K562 (cell line): Measurements from ENCODE around the gene EVL.

Experiments used
- CREBBP ChIP-seq: IDR thresholded peaks from one replicate; pipeline ENCODE4 v1.6.1; 2012; ENCODE audit warnings: low read depth, mild to moderate bottlenecking, control low read depth, inconsistent platforms, low read length
- ELK1 ChIP-seq: sonication (generic); formaldehyde crosslinking; IDR thresholded peaks from 2 replicates; pipeline ENCODE4 v1.8.1; 2022; ENCODE audit warnings: missing genetic modification reagents
- ESRRA ChIP-seq: fragments of 450-650 bp; IDR thresholded peaks from 2 replicates; pipeline ENCODE4 v1.6.1; 2014; ENCODE audit warnings: low read depth, mild to moderate bottlenecking, moderate library complexity, borderline replicate concordance
- GABPA ChIP-seq: fragments of 200-800 bp; sonication (Bioruptor generic); conservative IDR thresholded peaks from 2 replicates; pipeline ENCODE4 v1.6.1; 2016; ENCODE audit warnings: low read depth, missing genetic modification characterization, missing compliant biosample characterization
- MAFK ChIP-seq: IDR thresholded peaks from 2 replicates; pipeline ENCODE4 v1.6.1; 2011; ENCODE audit warnings: low read length, improper control_type of control experiment
- POLR2A ChIP-seq: fragments of 450-650 bp; conservative IDR thresholded peaks from 2 replicates; pipeline ENCODE4 v1.6.1; 2016
- TARDBP ChIP-seq: fragments of 450-650 bp; IDR thresholded peaks from 2 replicates; pipeline ENCODE4 v1.6.1; 2016
- TCF7L2 ChIP-seq: fragments of 150-350 bp; IDR thresholded peaks from 2 replicates; pipeline ENCODE4 v1.6.1; 2016; ENCODE audit warnings: low read depth, mild to moderate bottlenecking, low read length, moderate library complexity
- TSHZ1 ChIP-seq: fragments of 250-450 bp; sonication (Bioruptor Pico); IDR thresholded peaks from 2 replicates; pipeline ENCODE4 v1.4.0; 2020; ENCODE audit warnings: mild to moderate bottlenecking, moderate library complexity
- ZNF79 ChIP-seq: fragments of 250-450 bp; sonication (Bioruptor Pico); IDR thresholded peaks from 2 replicates; pipeline ENCODE4 v1.4.0; 2020; ENCODE audit warnings: low read depth, mild to moderate bottlenecking, moderate library complexity

DNA sequence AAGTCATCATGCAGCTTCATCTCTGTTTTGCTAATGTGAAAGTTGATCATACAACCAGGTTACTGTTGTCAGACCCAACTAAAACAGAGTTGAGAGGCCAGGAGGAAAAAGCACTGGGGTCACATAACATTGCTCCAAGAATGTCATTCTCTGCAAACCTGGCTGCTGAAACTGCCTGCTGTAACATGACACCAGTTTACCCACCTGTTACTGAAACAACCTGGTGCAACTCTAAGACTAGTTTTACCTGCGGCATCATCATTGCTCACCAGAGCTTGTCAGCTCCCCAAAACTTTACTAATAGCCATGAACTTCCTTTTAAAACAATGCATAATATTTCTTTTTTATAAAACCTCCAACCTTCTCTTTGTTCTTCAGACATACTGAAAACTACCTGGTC, 124.9 kb downstream of the EVL start:
- TF ChIP-seq POLR2A, result no peak
- no peak for TF ChIP-seq ZNF79 (CRISPR knock-in tag)
- no peak for TF ChIP-seq TCF7L2
- no peak for TF ChIP-seq MAFK
- no peak for TF ChIP-seq CREBBP
- TF ChIP-seq TARDBP, result no peak
- TF ChIP-seq GABPA, result no peak
- no peak for TF ChIP-seq ELK1 (CRISPR knock-in tag)
- TF ChIP-seq TSHZ1 (CRISPR knock-in tag), result no peak
- no peak for TF ChIP-seq ESRRA
